ENCODE measurements around the gene PPP1R3G.
"Not testable (repeated sequence)": the region's sequence is repeated elsewhere in the genome, so short reads cannot be mapped to it uniquely, and the experiment has no call there.

- not testable (repeated sequence) for TF ChIP-seq CTCF, POLR2A (IDR thresholded peaks at IDR 0.05)
These were observed 24.7 kb upstream of the PPP1R3G start for GRCh38 chr6:5060439-5060838.
